GM18909 (cell line): ENCODE data around the gene TDRD12.
"Not testable (repeated sequence)": the region's sequence is repeated elsewhere in the genome, so short reads cannot be mapped to it uniquely, and the experiment has no call there.

Experiments used
- ATAC-seq: cut with Tn5 transposase; IDR thresholded peaks from one replicate; pipeline ENCODE4 v1.9.1; 2021; ENCODE audit warnings: mild to moderate bottlenecking; ENCODE audit not compliant: unreplicated experiment, poor library complexity

The TDRD12 gene

DNA sequence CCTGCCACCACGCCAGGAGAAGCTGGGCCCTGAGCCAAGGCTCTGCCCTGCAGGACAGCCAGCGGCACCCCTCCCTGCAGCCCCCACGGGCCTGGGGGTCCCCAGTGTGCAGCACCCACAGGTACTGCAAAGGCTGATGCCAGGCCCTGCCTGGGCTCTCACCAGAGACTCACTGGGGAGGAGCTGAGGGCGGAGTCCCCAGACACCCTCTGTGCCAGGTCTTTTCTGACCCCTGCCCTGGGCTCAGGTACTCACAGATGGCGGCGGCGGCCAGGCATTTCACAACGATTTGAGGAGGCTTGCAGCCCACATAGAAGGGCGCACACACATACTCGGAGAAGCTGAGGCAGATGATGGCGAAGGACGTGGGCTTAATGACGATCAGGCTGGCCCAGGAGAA lies 144.3 kb downstream of the TDRD12 start:
- ATAC-seq = no peak

DNA sequence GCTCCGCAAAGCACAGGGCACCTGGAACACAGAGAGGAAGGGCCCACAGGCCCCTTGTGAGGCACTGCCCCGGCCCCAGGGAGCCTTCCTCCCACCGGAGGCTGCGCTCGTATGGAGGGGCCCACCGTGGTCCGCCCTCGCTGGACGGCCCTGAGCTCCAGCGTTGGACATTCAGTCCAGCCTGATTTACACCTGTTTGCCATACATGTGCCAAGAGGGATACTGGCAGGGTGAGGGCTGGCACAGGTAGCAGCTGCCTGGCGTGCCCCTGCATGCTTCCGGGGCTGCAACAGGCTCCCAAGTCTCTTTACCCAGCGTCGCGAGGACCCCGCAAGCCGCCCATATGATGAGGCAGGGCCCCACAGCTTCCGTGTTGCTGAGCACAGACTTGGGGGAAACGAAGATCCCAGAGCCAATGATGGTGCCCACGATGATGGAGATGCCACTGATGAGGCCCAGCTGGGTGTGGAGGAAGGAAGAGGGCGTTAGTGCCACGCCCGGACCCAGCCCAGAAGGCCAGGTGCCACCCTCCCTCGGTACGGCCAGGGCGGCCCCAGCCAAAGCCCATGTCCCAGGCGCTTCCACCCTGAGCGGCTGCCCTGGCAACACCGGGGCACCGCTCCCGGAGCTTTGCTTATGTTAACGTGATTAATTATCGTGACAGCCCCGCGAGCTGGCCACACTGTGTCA lies 144.9 kb downstream of the TDRD12 start:
- ATAC-seq = no peak

DNA sequence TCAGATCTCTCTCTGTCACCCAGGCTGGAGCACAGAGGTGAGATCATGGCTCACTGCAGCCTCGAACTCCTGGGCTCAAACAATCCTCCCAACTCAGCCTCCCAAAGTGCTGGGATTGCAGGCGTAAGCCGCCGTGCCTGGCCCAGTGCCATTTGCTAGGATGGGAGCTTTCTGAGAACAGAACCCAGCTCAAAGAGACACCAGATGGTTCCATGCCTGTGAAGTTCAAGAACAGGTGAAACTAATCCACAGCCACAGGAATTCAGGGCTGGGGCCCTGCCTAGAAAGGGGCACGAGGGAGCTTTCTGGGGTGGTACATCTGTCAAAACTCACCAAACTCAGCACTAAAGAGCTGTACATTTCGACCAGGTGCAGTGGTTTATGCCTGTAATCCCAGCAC lies 145.8 kb downstream of the TDRD12 start:
- ATAC-seq = no peak

GRCh38 chr19:32866061-32866460 lies 146.5 kb downstream of the TDRD12 start:
- ATAC-seq = no peak

DNA sequence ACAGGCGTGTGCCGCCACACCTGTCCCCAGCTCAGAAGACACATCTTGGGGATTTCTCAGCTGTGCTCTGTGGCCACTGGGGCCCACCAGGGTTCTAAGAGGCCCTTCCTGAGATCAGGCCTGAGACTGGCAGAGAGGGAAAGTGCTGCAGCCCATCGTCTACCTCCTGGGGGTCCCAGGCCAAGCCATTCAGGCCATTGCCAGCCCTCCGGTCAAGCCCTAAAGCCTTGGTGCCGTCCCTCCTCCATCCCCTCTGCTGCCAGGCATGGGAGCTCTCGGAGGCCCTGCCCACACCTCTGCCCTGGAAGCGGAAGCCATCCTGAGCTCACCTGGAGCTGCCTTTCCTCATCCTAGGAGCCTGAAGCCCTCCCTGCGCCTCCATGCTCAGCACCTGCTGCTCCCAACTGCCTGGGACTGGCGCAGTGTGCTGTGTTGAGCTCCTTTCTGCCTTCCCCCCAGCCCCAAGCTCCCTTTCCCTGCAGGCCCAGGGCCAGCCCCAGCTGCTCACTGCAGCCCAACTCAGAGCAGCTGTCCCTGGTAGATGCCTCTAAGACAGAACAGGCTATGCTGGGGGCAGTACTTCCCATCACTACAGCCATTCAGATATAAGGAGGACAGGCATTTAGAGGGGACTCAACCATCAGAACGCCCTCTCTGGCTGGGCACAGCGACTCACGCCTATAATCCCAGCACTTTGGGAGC lies 147.1 kb downstream of the TDRD12 start:
- ATAC-seq = no peak

GRCh38 chr19:32867436-32867835 lies 147.9 kb downstream of the TDRD12 start:
- not testable (repeated sequence) for ATAC-seq

DNA sequence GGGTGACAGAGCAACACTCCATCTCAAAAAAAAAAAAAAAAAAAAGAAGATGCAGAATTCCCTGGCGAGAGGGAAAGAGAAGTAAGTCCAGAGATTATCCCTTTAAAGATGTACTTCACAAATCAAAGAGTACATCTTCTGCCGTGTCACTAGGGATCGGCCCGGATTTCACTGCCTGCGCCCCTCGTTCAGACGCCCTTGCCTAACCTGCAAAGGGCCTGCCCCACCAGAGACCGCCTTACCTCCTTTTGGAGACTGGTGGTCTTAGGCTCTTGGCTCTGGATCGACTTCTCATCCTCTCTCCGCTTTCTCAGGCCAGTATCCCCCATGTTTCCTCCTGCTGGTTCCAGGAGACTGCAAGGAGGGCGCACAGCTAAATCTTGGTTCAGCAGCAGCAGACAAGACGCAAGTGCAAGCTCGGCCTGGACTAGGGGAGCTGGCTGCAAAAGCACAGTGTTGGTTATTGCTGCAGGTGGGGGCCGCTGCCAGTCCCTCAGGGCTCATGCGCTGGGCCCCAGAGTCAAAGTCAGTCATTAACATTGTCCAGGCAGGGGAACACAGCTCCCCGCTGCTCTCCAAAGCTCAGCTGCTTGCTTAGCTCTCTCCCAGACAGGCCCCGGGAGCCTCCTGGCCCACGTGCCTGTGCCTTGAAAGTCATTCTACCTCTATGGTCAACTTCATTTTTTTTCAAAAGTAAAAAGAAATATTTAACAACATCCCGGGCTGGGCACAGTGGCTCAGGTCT lies 148.8 kb downstream of the TDRD12 start:
- no peak for ATAC-seq

DNA sequence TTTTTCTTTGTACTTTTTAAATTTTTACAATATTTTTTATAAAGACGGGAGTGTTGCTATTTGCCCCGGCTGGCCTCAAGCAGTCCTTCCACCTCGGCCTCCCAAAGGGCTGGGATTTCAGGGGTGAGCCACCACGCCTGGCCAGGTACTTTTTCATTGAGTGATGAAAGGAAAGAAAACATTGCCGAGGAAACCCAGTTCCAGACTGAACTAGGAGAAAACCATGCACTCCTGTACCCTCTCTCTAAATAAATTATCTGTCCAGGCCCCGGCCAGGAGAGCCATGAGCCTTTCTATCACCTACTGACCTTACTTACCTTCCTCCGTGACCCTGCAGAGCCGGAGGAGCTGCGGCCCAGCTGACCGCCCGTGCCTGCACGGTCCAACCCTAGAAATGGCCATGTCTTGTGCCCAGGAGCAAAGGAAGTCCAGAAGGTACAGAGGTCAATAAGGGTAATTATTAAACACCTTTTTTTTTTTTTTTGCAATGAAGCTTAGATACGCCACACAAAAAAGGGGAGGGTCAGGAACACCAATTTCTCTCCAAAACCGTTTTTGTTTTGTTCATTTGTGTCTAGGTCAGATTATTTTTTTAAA lies 149.9 kb downstream of the TDRD12 start, which contains the start of gene SLC7A9:
SLC7A9 (minus strand) TSS at position 399 of the 597 bp plus-strand sequence. CDS start 1,233 bp downstream, outside the sequence.
- ATAC-seq = no peak

- no peak for ATAC-seq
These were observed 150.5 kb downstream of the TDRD12 start for GRCh38 chr19:32869966-32870573.

GRCh38 chr19:32870981-32871451 lies 151.4 kb downstream of the TDRD12 start:
- ATAC-seq = no peak

DNA sequence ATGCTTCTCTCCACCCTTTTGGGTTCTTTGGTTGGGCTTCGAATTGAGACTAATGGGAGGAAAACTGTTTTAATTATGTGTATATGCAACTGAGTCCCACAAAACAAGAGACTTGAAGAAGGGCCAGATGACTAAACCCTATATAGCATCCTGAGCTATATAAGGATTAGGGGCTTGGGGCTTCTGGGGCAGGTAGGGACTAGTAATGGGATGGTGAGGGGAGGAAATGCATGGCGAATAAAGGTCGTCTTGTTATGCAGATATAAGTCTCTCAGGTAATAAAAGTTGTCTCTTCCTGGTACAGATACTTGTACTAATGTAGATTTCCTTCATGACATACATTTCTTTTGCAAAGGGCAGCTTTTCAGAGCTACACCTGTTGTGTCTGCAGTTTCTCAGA lies 152.8 kb downstream of the TDRD12 start:
- no peak for ATAC-seq

- no peak for ATAC-seq
These were observed 153.8 kb downstream of the TDRD12 start for GRCh38 chr19:32873247-32873959.

- no peak for ATAC-seq
These were observed 155.0 kb downstream of the TDRD12 start for GRCh38 chr19:32874605-32875004.

- ATAC-seq = no peak
These were observed 155.9 kb downstream of the TDRD12 start for GRCh38 chr19:32875428-32875827.

- ATAC-seq = no peak
These were observed 156.8 kb downstream of the TDRD12 start for GRCh38 chr19:32876236-32876918.

DNA sequence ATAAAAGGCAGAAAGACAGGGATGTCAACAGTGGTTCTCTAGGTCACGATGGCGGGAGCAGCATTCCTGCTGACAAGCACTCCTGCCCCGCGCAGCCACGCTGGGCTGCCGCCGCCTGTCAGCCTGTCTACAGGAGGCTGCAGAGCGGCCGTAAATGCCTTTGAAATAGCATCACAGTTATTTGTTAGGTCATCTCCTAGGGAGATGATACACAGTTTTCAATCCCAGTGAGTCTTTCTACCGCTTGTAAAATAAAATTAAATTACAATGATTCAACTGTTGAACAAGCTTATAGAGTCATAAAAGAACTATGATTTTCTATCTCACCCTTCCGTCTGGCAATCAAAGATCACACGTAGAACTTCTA lies 157.3 kb downstream of the TDRD12 start:
- ATAC-seq = no peak
